Colonic mucosa (tissue), 4 donors: ENCODE data around the gene MYO9B. TPM values are rescaled to one million over a fixed set of nuclear protein-coding genes. Genes with fewer than 3 reads are reported as not detected.

Source experiments
- DNase-seq: peaks from one replicate; pipeline ENCODE4 v3.0.0-alpha.2; 2020
- H3K27ac ChIP-seq: fragments of 200-600 bp; one replicate; pipeline ENCODE4 v1.8.0; 2021
- H3K27me3 ChIP-seq: fragments of 200-600 bp; one replicate; pipeline ENCODE4 v1.8.0; 2021
- H3K36me3 ChIP-seq: fragments of 200-600 bp; one replicate; pipeline ENCODE4 v1.8.0; 2021
- H3K4me1 ChIP-seq: fragments of 200-600 bp; one replicate; pipeline ENCODE4 v1.8.0; 2021; ENCODE audit warnings: mild to moderate bottlenecking
- H3K4me3 ChIP-seq: fragments of 200-600 bp; one replicate; pipeline ENCODE4 v1.8.0; 2021
- H3K9ac ChIP-seq, 2 donors: one replicate each; pipeline ENCODE4 v1.7.0; 2013; ENCODE audit warnings: control low read depth in 2 of 2, low read depth in 2 of 2, low read length in 2 of 2
- H3K9me3 ChIP-seq: fragments of 200-600 bp; one replicate; pipeline ENCODE4 v1.8.0; 2021
- intact Hi-C: fragments of 100-400 bp; cut with DNase I; formaldehyde crosslinking; loops from one replicate; pipeline ENCODE4 v1.14.1; 2022
- total RNA-seq, 2 donors: library from RNA; stranded (reverse); fragmentation: NEBNext Ultra II Directional in 1 of 2; extraction: Animal tissue kit (Norgen Biotek cat#: 25700) in 1 of 2; gene quantifications; one replicate each; pipeline ENCODE4 v1.2.1, GENCODE V29; 2021
- TF ChIP-seq, protein P1 (sequence below): fragments of 200-600 bp; IDR thresholded peaks from one replicate; pipeline ENCODE4 v1.8.0; 2022; ENCODE audit warnings: antibody characterized with exemption, mild to moderate bottlenecking
- donor health status: healthy.
- donor health status: DM: no; HTN: no; CAD: no.
- donor health status: DM: no; HTN: no; CAD: no.

MYO9B gene
- total RNA-seq, 2 donors from 2014 or later: 56.5 to 89.2 TPM

DNA sequence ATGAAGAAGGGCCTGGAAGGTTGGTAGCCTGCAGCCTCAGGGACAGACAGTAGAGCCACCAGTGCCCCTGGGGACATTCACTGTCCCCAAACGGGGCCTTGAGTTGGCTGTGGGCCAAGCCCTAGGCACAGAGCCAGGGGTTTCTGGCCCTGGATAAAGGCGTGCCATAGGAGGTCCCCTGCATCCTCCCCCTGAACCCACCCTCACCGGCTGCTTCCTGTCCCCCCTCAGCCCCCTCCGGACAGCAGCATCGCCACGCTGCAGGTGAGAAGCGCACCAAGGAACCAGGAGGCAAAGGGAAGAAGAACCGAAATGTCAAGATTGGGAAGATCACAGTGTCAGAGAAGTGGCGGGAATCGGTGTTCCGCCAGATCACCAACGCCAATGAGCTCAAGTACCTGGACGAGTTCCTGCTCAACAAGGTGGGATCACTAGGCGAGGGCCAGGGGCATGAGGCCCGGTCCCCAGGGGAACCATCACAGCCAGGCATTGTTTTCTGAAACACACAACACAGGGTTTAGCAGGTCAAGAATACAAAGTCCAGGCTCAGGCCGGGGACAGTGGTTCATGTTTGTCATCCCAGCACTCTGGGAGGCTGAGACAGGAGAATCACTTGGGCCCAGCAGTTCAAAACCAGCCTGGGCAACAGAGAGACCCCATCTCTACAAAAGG is 125.0 kb downstream of the MYO9B start:
- Histone ChIP-seq H3K36me3 (peaks cover 13% of the 10 kb centered on the region), H3K9me3 (no peaks in the 10 kb centered on the region), H3K27me3 (no peaks in the 10 kb centered on the region), H3K27ac (no peak overlapping the region), H3K4me1 (no peaks in the 10 kb centered on the region), H3K4me3 (no peak overlapping the region), H3K9ac (no peak overlapping the region)
- TF ChIP-seq, protein P1, sequence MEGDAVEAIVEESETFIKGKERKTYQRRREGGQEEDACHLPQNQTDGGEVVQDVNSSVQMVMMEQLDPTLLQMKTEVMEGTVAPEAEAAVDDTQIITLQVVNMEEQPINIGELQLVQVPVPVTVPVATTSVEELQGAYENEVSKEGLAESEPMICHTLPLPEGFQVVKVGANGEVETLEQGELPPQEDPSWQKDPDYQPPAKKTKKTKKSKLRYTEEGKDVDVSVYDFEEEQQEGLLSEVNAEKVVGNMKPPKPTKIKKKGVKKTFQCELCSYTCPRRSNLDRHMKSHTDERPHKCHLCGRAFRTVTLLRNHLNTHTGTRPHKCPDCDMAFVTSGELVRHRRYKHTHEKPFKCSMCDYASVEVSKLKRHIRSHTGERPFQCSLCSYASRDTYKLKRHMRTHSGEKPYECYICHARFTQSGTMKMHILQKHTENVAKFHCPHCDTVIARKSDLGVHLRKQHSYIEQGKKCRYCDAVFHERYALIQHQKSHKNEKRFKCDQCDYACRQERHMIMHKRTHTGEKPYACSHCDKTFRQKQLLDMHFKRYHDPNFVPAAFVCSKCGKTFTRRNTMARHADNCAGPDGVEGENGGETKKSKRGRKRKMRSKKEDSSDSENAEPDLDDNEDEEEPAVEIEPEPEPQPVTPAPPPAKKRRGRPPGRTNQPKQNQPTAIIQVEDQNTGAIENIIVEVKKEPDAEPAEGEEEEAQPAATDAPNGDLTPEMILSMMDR: no peak
- DNase-seq: no peak
- intact Hi-C loops: no loop called here

DNA sequence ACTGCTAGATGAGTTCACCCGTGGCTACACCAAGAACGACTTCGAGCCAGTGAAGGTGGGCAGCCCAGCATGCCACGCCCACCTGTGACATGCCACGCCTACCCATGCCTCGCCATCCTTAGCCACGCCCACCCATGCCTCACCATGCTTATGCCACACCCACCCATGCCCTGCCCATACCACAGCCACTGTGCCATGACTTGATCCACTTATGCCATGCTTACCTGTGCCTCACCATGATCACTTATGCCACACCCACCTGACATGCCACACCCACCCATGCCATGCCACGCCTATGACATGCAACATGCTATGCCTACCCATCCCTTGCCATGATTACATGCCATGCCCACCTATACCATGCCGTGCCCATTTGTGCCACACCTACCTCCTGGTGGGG is 126.7 kb downstream of the MYO9B start:
- Histone ChIP-seq H3K9ac (no peak overlapping the region), H3K36me3 (peaks cover 12% of the 10 kb centered on the region), H3K4me1 (no peaks in the 10 kb centered on the region), H3K4me3 (no peak overlapping the region), H3K27me3 (no peaks in the 10 kb centered on the region), H3K27ac (no peak overlapping the region), H3K9me3 (no peaks in the 10 kb centered on the region)
- TF ChIP-seq, protein P1: no peak
- intact Hi-C loops: no loop called here
- no peak for DNase-seq

DNA sequence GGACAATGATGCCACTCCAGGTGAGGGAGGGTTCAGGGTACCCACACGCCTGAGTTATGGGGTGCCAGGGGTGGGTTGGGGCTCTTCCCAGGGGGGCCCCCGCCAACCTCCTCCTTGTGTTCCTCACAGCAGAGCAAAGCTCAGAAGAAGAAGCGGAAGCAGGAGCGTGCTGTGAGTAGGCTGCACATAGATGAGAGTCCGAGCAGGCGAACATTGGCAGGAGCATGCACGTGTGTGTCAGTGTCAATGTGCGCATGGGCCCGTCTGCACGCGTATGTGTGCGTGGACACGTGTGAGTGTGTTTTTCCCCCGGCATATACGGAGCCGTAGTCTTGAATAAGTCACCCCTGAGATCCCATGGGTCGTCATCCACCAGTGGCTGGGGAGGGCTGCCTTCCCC is 127.1 kb downstream of the MYO9B start:
- no peak overlapping the region for H3K4me3 ChIP-seq
- no peaks in the 10 kb centered on the region for H3K27me3 ChIP-seq
- H3K9ac ChIP-seq: no peak overlapping the region
- no peaks in the 10 kb centered on the region for H3K9me3 ChIP-seq
- peaks cover 12% of the 10 kb centered on the region for H3K36me3 ChIP-seq
- TF ChIP-seq, protein P1: no peak
- H3K27ac ChIP-seq: no peak overlapping the region
- no peak for DNase-seq
- no peaks in the 10 kb centered on the region for H3K4me1 ChIP-seq
- intact Hi-C loops: no loop called here

DNA sequence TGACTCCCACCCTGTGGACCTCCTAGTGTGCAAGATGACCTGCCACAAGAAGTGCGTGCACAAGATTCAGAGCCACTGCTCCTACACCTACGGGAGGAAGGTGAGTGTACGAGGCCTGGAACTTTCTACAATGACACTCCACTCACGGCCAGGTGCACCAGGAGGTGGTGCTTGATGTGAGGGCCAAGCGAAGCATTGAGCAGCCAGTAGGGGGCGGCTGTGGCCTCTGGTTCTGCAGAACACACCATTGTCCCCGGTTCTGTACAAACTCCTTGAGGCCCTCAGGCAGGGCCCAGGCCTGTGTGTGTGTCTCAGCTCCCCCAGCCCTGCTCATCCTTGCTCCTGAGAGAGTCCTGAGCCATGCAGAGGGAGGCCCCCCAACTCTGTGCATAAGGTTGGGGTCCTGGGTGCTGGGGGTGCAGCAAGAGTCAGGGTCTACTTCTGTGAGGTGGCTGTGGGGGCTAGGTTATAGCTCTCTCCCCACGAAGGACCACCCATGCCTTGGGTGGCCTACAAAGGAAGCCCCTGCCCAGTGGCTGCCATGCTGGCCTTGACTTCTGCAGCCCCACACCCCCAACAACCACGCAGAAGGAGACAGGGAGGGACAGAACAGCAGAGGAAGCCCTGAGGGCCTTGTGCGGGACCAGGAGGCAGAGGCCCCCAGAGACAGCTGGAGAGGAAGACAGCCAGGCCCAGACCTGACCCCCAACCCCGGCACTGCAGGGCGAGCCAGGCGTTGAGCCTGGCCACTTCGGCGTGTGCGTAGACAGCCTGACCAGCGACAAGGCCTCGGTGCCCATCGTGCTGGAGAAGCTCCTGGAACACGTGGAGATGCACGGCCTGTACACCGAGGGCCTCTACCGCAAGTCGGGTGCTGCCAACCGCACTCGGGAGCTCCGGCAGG is 129.9 kb downstream of the MYO9B start:
- Histone ChIP-seq H3K9ac (no peak overlapping the region), H3K27me3 (no peaks in the 10 kb centered on the region), H3K36me3 (peaks cover 8% of the 10 kb centered on the region), H3K27ac (no peak overlapping the region), H3K4me1 (no peaks in the 10 kb centered on the region), H3K4me3 (no peak overlapping the region), H3K9me3 (no peaks in the 10 kb centered on the region)
- peak; percentile 75 for DNase-seq
- intact Hi-C loops: loop anchor here (2.0 kb wide), 1 partner anchor 77 kb away; no protein-coding TSS in a partner anchor
- TF ChIP-seq, protein P1: peak; percentile 60

DNA sequence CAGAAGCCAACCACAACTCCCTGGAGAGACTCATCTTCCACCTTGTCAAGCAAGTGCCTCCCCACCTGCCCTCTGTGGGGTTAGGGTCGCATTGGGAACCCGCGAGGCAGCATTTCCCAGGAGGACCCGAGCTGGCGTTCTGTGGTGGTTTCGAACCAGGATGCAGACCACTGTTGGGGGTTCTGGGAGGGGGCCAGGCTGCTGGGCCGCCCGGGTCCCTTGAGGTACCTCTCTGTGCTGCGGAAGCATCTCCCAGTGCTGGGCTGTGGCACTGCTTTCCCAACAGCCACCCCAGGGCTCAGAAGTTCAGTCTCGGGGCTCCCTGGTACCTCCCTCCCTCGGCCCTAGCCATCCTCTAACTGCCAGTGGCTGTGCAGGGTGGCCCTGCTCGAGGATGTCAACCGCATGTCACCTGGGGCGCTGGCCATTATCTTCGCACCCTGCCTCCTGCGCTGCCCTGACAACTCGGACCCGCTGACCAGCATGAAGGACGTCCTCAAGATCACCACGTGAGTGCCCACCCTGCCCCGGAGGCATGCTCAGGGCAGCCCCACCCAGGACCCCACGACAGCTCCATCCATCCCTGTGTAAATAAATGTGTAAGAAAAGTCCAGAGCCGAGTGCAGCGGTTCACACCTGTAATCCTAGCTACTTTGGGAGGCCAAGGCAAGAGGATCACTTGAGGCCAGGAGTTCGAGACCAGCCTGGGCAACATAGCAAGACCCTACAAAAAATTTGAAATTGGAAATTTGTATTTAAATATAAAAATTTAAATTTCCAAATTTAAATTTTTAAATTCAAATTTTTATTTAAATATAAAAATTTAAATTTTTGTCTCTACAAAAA is 131.4 kb downstream of the MYO9B start:
- Histone ChIP-seq H3K9me3 (no peaks in the 10 kb centered on the region), H3K36me3 (no peaks in the 10 kb centered on the region), H3K27me3 (no peaks in the 10 kb centered on the region), H3K9ac (no peak overlapping the region), H3K4me1 (no peaks in the 10 kb centered on the region), H3K27ac (no peak overlapping the region), H3K4me3 (no peak overlapping the region)
- intact Hi-C loops: no loop called here
- DNase-seq: no peak
- TF ChIP-seq, protein P1: no peak
